Endothelial cell of umbilical vein (primary cell): ENCODE results near the gene KLRD1.

Experiments
- CTCF ChIP-seq, 2 donors: IDR thresholded peaks; 1 replicate in 1 of 2; 2 replicates in 1 of 2; pipeline ENCODE4 v1.5.1; 2011; ENCODE audit warnings: low read length in 2 of 2, mild to moderate bottlenecking in 2 of 2, moderate library complexity in 2 of 2, control low read depth in 1 of 2, inconsistent platforms in 1 of 2, low read depth in 1 of 2; ENCODE audit not compliant: insufficient read depth in 1 of 2; ENCODE audit errors: extremely low read depth in 1 of 2
- POLR2AphosphoS5 ChIP-seq: IDR thresholded peaks from 2 replicates; pipeline ENCODE4 v1.6.1; 2012; ENCODE audit warnings: low read depth, mild to moderate bottlenecking, control low read depth, low read length, moderate library complexity; ENCODE audit not compliant: insufficient read depth

DNA sequence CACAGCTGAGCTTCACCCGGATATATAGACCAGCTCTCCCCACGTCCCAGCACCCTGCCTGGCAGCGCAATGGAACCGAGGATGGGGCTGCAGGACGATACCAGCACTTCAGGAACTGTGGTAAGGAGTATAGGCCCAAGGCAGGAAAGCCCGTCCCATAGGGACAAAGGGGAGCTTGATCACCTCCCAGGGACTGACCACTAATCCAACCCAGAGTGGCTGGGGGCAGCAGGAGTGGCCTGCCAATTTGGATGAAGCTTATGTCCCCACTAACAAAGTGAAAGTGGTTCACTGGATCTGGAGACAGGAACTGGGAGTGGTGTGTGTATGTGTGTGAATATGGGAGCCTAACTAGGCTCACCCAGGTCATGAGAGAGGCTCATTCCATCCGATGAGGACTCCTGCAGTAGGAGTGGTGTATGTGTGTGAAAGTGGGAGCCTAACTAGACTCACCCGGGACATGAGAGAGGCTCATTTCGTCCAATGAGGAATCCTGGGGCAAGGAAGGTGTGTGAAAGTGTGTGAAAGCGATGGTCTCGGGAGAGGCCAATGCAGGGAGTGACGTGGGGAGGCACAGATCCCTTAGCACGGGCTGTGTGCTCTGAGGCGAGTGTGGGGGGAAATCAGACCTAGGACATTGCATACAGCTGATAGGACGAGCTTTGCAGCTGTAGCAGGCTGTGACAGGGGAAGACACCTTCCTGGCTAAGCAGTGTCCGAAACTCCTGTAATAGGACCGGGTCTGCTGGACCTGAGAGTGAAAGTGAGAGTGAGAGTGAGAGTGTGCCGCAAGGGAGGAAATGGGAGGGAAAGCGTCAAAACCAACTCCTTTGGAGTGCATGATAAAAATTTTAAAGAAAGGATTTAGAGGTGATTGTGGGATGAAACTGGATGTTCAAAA is 56.5 kb downstream of the KLRD1 start:
- TF ChIP-seq POLR2AphosphoS5: no peak
- TF ChIP-seq CTCF (IDR thresholded peaks at IDR 0.05; ENCODE audit: extremely low read depth in 1 of 2, insufficient read depth in 1 of 2, low read depth in 1 of 2, low read length in 2 of 2): no peak
